ENCODE results near the gene IL11.

GRCh38 chr19:55358493-55358892, 11.8 kb downstream of the IL11 start:
- TF ChIP-seq CTCF (IDR thresholded peaks at IDR 0.05; ENCODE audit: insufficient read depth, low read depth, low read length) (no peak), EZH2 (IDR thresholded peaks at IDR 0.05; ENCODE audit: insufficient read depth, low read length) (no peak)
